ENCODE measurements around the gene DSG3.

DNA sequence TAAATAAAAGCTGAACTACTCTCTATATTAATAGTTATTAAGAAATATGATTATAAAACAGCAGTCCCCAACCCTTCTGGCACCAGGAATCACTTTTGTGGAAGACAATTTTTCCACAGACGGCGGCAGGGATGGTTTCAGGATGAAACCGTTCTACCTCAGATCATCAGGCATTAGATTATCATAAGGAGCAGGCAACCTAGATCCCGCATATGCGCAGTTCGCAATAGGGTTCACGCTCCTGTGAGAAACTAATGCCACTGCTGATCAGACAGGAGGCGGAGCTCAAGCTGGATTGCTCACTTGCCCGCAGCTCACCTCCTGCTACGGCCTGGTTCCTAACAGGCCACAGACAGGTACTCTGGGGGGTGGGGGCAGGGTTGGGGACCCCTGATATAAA is 31.1 kb downstream of the DSG3 start:
- TF ChIP-seq, protein P1, sequence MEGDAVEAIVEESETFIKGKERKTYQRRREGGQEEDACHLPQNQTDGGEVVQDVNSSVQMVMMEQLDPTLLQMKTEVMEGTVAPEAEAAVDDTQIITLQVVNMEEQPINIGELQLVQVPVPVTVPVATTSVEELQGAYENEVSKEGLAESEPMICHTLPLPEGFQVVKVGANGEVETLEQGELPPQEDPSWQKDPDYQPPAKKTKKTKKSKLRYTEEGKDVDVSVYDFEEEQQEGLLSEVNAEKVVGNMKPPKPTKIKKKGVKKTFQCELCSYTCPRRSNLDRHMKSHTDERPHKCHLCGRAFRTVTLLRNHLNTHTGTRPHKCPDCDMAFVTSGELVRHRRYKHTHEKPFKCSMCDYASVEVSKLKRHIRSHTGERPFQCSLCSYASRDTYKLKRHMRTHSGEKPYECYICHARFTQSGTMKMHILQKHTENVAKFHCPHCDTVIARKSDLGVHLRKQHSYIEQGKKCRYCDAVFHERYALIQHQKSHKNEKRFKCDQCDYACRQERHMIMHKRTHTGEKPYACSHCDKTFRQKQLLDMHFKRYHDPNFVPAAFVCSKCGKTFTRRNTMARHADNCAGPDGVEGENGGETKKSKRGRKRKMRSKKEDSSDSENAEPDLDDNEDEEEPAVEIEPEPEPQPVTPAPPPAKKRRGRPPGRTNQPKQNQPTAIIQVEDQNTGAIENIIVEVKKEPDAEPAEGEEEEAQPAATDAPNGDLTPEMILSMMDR (IDR thresholded peaks at IDR 0.05; ENCODE audit: low read length): no peak
- no peak for TF ChIP-seq EZH2 (IDR thresholded peaks at IDR 0.05; ENCODE audit: borderline replicate concordance, low read length)

All from OCI-LY1 (cell line).